Kidney epithelial cell (primary cell): ENCODE results near the gene MRPL41. TPM values are rescaled to one million over a fixed set of nuclear protein-coding genes. Genes with fewer than 3 reads are reported as not detected.
"Not testable (repeated sequence)": the region's sequence is repeated elsewhere in the genome, so short reads cannot be mapped to it uniquely, and the experiment has no call there.

Experiments
- DNase-seq: peaks from one replicate; pipeline ENCODE4 v3.0.0-alpha.2; 2010; ENCODE audit warnings: low read depth
- H3K27me3 ChIP-seq: 2 replicates; pipeline ENCODE4 v1.6.0; 2011; ENCODE audit warnings: low read length; ENCODE audit not compliant: control insufficient read depth, insufficient read depth
- H3K36me3 ChIP-seq: 2 replicates; pipeline ENCODE4 v1.5.1; 2011; ENCODE audit warnings: low read length; ENCODE audit not compliant: control insufficient read depth, insufficient read depth
- H3K4me3 ChIP-seq: 2 replicates; pipeline ENCODE4 v1.5.1; 2011; ENCODE audit warnings: low read depth, mild to moderate bottlenecking, control low read depth, low read length
- CTCF ChIP-seq: IDR thresholded peaks from 2 replicates; pipeline ENCODE4 v1.5.1; 2011; ENCODE audit warnings: mild to moderate bottlenecking, moderate library complexity, low read length, control low read depth, inconsistent platforms; ENCODE audit not compliant: insufficient read depth, poor library complexity, severe bottlenecking
- total RNA-seq: library from RNA; depleted of rRNA; stranded (reverse); fragments of >200 nt; gene quantifications from 2 replicates; pipeline ENCODE4 v1.2.3, GENCODE V29; 2015

MRPL41 gene
- total RNA-seq, 1 donor from 2014 or later, result 77.9 TPM

DNA sequence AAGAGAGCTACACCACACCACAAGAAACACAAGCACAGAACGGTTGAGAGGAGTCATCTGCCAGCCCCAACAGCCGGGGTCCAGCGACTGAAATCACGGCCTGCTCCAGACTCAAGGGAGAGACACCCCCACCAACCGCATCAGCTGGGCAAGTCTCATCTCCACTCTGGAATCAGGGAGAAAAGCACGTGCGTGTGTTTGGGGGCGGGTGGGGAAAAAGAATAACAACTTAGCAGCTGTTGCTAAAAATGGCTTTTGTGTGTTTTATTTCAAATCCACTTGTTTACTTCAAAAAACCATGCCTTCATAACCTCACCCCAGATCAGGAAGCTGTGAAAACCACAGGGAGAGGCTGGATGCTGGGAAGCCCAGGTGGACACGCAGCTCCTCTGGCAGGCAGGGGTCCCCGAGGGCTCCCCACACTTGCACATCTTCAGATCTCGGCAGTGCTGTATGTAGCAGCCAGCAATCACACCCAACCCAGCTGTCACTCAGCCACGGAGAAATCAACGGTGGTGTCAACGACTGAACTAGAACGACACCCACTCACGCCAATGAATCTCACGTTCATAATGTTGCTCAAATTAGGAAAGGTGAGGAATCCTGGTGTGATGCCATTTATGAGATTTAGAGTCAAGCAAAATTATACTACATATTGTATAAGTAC, 20.4 kb upstream of the MRPL41 start:
- Histone ChIP-seq H3K4me3 (no peak overlapping the region), H3K36me3 (no peaks in the 10 kb centered on the region), H3K27me3 (no peaks in the 10 kb centered on the region)
- no peak for TF ChIP-seq CTCF
- DNase-seq, result no peak

- not testable (repeated sequence) for H3K36me3 ChIP-seq
These were observed 18.7 kb upstream of the MRPL41 start for GRCh38 chr9:137532891-137533468.

GRCh38 chr9:137534256-137535119, 17.2 kb upstream of the MRPL41 start:
- DNase-seq, result peak; percentile 26
- H3K4me3 ChIP-seq, result no peak overlapping the region
- H3K36me3 ChIP-seq, result no peaks in the 10 kb centered on the region
- H3K27me3 ChIP-seq, result no peaks in the 10 kb centered on the region
- peak; percentile 75 for TF ChIP-seq CTCF

More at GRCh38 chr9:137532891-137533468, 18.7 kb upstream of the MRPL41 start:
- not testable (repeated sequence) for H3K4me3 ChIP-seq, DNase-seq, H3K27me3 ChIP-seq

DNA sequence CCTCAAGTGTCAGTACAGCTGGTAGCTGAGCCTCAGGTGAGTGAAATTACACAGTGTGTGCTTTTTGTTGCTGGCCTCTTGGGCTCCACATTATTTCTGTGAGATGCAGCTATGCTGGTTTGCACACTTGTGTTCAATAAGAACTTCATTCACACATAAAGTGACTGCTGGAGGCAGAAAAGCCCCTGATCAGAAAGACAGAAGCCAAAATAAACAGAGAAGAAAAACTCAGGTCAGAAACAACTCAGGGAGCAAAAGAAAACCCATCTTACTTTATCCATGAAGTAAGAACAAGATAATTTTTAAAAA, 16.6 kb upstream of the MRPL41 start:
- no peak for DNase-seq
- H3K27me3 ChIP-seq, result no peaks in the 10 kb centered on the region
- H3K36me3 ChIP-seq, result no peaks in the 10 kb centered on the region
- no peak overlapping the region for H3K4me3 ChIP-seq
- no peak for TF ChIP-seq CTCF

DNA sequence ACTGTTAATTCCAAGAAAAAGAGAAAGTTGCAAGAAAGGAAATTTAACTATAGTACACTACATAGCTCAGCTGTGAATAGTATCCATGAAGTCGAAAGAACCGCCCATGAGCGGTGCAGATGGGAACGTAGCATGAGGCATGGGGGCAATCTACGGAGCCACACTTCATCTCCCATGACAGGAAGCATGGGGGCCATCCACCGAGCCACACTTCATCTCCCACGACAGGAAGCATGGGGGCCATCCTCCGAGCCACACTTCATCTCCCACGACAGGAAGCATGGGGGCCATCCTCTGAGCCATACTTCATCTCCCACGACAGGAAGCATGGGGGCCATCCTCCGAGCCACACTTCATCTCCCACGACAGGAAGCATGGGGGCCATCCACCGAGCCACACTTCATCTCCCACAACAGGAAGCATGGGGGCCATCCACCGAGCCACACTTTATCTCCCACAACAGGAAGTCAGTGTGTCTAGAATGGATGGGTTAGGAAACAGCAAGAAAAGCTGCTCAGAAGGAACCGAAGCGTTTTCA, 15.0 kb upstream of the MRPL41 start:
- H3K36me3 ChIP-seq, H3K27me3 ChIP-seq, H3K4me3 ChIP-seq, DNase-seq: not testable (repeated sequence)

DNA sequence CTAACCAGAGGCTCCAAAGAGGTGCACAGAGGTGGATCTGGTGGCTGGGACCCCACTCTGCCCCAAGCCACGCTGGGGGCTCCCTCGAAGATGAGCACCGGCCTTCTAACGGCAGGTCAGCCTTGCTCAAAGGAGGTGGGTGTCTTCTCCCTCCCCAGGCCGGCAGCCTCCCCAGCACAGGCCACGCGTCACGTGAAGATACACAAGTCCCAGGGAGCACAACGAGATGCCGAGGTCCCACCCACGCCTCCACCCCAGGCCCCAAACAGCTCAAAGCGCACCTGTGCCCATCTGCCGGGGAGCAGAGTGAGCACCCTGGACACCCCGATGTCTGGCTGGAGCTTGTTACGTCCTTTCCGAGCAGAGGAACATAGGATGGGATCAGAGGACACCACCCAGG, 13.6 kb upstream of the MRPL41 start:
- no peak overlapping the region for H3K4me3 ChIP-seq
- no peaks in the 10 kb centered on the region for H3K36me3 ChIP-seq
- H3K27me3 ChIP-seq, result peaks cover 2% of the 10 kb centered on the region
- no peak for DNase-seq
- TF ChIP-seq CTCF, result no peak
